Myocyte (in vitro differentiated cells): Measurements from ENCODE around the gene MYL5. TPM values are rescaled to one million over a fixed set of nuclear protein-coding genes. Genes with fewer than 3 reads are reported as not detected.
"Not testable (repeated sequence)": the region's sequence is repeated elsewhere in the genome, so short reads cannot be mapped to it uniquely, and the experiment has no call there.

Experiments
- DNase-seq: peaks from one replicate; pipeline ENCODE4 v3.0.0-alpha.2; 2012; ENCODE audit warnings: low read depth
- total RNA-seq: library from RNA; depleted of rRNA; stranded (reverse); fragments of >200 nt; gene quantifications from 2 replicates; pipeline ENCODE4 v1.2.3, GENCODE V29; 2014

Gene MYL5
- total RNA-seq, 1 donor from 2014 or later, result 510 TPM

GRCh38 chr4:683982-684622 lies 9.8 kb downstream of the MYL5 start:
- peak; percentile 86 for DNase-seq

GRCh38 chr4:684623-685327 lies 10.4 kb downstream of the MYL5 start:
- no peak for DNase-seq

- DNase-seq, result peak; percentile 31
These were observed 11.5 kb downstream of the MYL5 start for GRCh38 chr4:685679-686412.

- peak; percentile 44 for DNase-seq
These were observed 12.2 kb downstream of the MYL5 start for GRCh38 chr4:686413-687040.

- peak; percentile 96 for DNase-seq
These were observed 13.0 kb downstream of the MYL5 start for GRCh38 chr4:687048-687970.

GRCh38 chr4:687971-688853 lies 13.9 kb downstream of the MYL5 start:
- DNase-seq, result no peak

- no peak for DNase-seq
These were observed 14.7 kb downstream of the MYL5 start, which contains the start of gene SLC49A3 for GRCh38 chr4:688854-689681. TSS of gene SLC49A3 (minus strand) at chr4:689151. CDS start at chr4:689127, 24 bp downstream.

- DNase-seq, result no peak
These were observed 15.4 kb downstream of the MYL5 start for GRCh38 chr4:689723-690122.

GRCh38 chr4:692771-693554 lies 18.6 kb downstream of the MYL5 start:
- peak; percentile 39 for DNase-seq

GRCh38 chr4:694341-694940 lies 20.1 kb downstream of the MYL5 start:
- not testable (repeated sequence) for DNase-seq

- DNase-seq, result no peak
These were observed 25.7 kb downstream of the MYL5 start for GRCh38 chr4:699816-700580.

GRCh38 chr4:700587-701264 lies 26.4 kb downstream of the MYL5 start:
- no peak for DNase-seq

GRCh38 chr4:702618-703048 lies 28.3 kb downstream of the MYL5 start:
- DNase-seq, result no peak

GRCh38 chr4:703336-704197 lies 29.2 kb downstream of the MYL5 start:
- no peak for DNase-seq
